DND-41 (cell line): ENCODE data around the gene VPS33A.
"Not testable (repeated sequence)": the region's sequence is repeated elsewhere in the genome, so short reads cannot be mapped to it uniquely, and the experiment has no call there.

Experiments
- ATAC-seq: fragments of 200-7000 bp; cut with Tn5 transposase; 3 replicates; pipeline ENCODE4 v1.9.1; 2021; ENCODE audit warnings: low read depth; ENCODE audit not compliant: insufficient read depth
- DNase-seq: peaks from one replicate; pipeline ENCODE4 v3.0.0-alpha.2; 2020
- H2AFZ ChIP-seq: 2 replicates; pipeline ENCODE4 v1.6.0; 2012; ENCODE audit warnings: low read depth, low read length
- H3K27ac ChIP-seq: 2 replicates; pipeline ENCODE4 v1.5.1; 2012; ENCODE audit warnings: low read length, inconsistent platforms
- H3K27me3 ChIP-seq: fragments of 200-600 bp; sonication (generic); 2 replicates; pipeline ENCODE4 v1.6.0; 2012; ENCODE audit warnings: low read length, mild to moderate bottlenecking, inconsistent platforms; ENCODE audit not compliant: insufficient read depth, poor library complexity
- H3K36me3 ChIP-seq: 2 replicates; pipeline ENCODE4 v1.5.1; 2012; ENCODE audit warnings: low read length, inconsistent platforms; ENCODE audit not compliant: insufficient read depth
- H3K4me1 ChIP-seq: 2 replicates; pipeline ENCODE4 v1.5.1; 2012; ENCODE audit warnings: mild to moderate bottlenecking, low read length; ENCODE audit not compliant: insufficient read depth
- H3K4me2 ChIP-seq: 2 replicates; pipeline ENCODE4 v1.6.0; 2012; ENCODE audit warnings: mild to moderate bottlenecking, moderate library complexity, low read length, inconsistent platforms; ENCODE audit not compliant: insufficient read depth
- H3K4me3 ChIP-seq, 2 experiments: fragments of 200-600 bp in 1 of 2; shearing (Covaris generic) in 1 of 2; 2 replicates each; pipeline ENCODE4 v1.5.1; 2012 to 2016; ENCODE audit warnings: inconsistent platforms in 2 of 2, low read length in 2 of 2, mild to moderate bottlenecking in 2 of 2, low read depth in 1 of 2, moderate library complexity in 1 of 2
- H3K79me2 ChIP-seq: 2 replicates; pipeline ENCODE4 v1.6.0; 2012; ENCODE audit warnings: low read length, inconsistent platforms; ENCODE audit not compliant: insufficient read depth
- H3K9ac ChIP-seq: 2 replicates; pipeline ENCODE4 v1.6.0; 2012; ENCODE audit warnings: low read depth, mild to moderate bottlenecking, inconsistent platforms, low read length, moderate library complexity
- H3K9me3 ChIP-seq: 2 replicates; pipeline ENCODE4 v1.5.1; 2012; ENCODE audit warnings: low read length, moderate library complexity, mild to moderate bottlenecking, inconsistent platforms; ENCODE audit not compliant: insufficient read depth, severe bottlenecking
- H4K20me1 ChIP-seq: 2 replicates; pipeline ENCODE4 v1.6.0; 2012; ENCODE audit warnings: low read length; ENCODE audit not compliant: insufficient read depth
- EZH2 ChIP-seq: IDR thresholded peaks from 3 replicates; pipeline ENCODE4 v1.6.1; 2012; ENCODE audit warnings: borderline replicate concordance, low read depth, mild to moderate bottlenecking, moderate library complexity, low read length, inconsistent platforms; ENCODE audit not compliant: severe bottlenecking
- TF ChIP-seq, protein P1 (sequence below): IDR thresholded peaks from 2 replicates; pipeline ENCODE4 v1.5.1; 2012; ENCODE audit warnings: borderline replicate concordance, low read length, moderate library complexity, mild to moderate bottlenecking; ENCODE audit not compliant: poor library complexity, severe bottlenecking; ENCODE audit errors: extremely low read depth

The VPS33A gene

GRCh38 chr12:122205053-122205925, 61.0 kb downstream of the VPS33A start:
- no peaks in the 10 kb centered on the region for H3K79me2 ChIP-seq
- H4K20me1 ChIP-seq, result peaks cover 8% of the 10 kb centered on the region; the same call in 1 of the 2 replicates
- no peak overlapping the region for H3K4me3 ChIP-seq
- ATAC-seq, result peak; percentile 34; the same call in 1 of the 3 replicates
- no peak overlapping the region for H3K27ac ChIP-seq
- H3K27me3 ChIP-seq, result no peaks in the 10 kb centered on the region
- no peak overlapping the region for H2AFZ ChIP-seq
- TF ChIP-seq, protein P1, sequence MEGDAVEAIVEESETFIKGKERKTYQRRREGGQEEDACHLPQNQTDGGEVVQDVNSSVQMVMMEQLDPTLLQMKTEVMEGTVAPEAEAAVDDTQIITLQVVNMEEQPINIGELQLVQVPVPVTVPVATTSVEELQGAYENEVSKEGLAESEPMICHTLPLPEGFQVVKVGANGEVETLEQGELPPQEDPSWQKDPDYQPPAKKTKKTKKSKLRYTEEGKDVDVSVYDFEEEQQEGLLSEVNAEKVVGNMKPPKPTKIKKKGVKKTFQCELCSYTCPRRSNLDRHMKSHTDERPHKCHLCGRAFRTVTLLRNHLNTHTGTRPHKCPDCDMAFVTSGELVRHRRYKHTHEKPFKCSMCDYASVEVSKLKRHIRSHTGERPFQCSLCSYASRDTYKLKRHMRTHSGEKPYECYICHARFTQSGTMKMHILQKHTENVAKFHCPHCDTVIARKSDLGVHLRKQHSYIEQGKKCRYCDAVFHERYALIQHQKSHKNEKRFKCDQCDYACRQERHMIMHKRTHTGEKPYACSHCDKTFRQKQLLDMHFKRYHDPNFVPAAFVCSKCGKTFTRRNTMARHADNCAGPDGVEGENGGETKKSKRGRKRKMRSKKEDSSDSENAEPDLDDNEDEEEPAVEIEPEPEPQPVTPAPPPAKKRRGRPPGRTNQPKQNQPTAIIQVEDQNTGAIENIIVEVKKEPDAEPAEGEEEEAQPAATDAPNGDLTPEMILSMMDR, result no peak
- TF ChIP-seq EZH2, result no peak
- H3K36me3 ChIP-seq, result peaks cover 31% of the 10 kb centered on the region
- no peak overlapping the region for H3K9ac ChIP-seq
- no peak overlapping the region for H3K4me2 ChIP-seq
- no peak for DNase-seq
- H3K4me1 ChIP-seq, result no peaks in the 10 kb centered on the region
- no peaks in the 10 kb centered on the region for H3K9me3 ChIP-seq

GRCh38 chr12:122204167-122205052, 61.9 kb downstream of the VPS33A start:
- ATAC-seq (no peak), DNase-seq (no peak)
- Histone ChIP-seq H2AFZ (no peak overlapping the region), H3K27me3 (no peaks in the 10 kb centered on the region), H3K36me3 (peaks cover 22% of the 10 kb centered on the region), H3K79me2 (no peaks in the 10 kb centered on the region), H3K27ac (no peak overlapping the region), H3K9ac (no peak overlapping the region), H3K9me3 (no peaks in the 10 kb centered on the region), H3K4me3 (no peak overlapping the region), H3K4me1 (no peaks in the 10 kb centered on the region), H4K20me1 (peaks cover 8% of the 10 kb centered on the region; the same call in 1 of the 2 replicates), H3K4me2 (no peak overlapping the region)
- TF ChIP-seq, protein P1, result no peak
- no peak for TF ChIP-seq EZH2

DNA sequence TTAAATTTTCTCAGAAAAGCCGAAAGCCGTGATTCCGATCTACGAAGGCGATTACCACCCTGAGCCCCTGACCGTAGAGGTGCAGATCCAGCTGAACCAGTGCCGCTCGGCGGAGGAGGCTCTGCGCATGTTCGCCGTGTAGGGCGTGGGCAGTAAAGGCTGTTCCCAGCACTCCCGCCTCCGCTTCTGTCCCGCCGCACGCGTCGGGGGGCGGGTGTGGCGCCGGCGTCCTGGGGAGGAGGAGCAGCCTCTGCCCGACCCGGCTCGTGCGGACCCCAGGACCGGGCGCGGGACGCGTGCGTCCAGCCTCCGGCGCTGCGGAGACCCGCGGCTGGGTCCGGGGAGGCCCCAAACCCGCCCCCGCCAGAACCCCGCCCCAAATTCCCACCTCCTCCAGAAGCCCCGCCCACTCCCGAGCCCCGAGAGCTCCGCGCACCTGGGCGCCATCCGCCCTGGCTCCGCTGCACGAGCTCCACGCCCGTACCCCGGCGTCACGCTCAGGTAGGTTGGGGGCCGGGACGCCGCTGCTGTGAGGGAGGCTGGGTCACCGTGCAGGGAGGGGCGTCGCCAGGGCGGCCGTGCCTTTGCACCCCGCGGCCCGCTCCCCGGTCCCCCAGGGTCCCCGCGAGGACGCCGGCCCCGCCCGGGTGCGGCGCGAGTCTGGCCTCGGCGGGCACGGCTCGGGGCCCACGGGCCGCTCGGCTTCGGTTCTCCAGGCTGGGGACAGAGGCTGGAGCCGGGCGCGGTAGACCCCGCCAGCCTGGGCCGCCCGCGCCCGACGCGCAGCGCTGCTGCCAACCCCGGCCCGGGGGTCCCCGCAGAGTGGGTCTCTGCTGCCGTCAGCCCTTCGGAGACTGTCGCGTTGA, 62.8 kb downstream of the VPS33A start, which contains the start of gene B3GNT4:
Gene B3GNT4 (plus strand): TSS at position 409 of the 866 bp plus-strand sequence. CDS start 910 bp downstream, outside the sequence.
- H3K4me3 ChIP-seq, result no peak within 1 kb of the TSS
- H3K4me2 ChIP-seq, result no peak within 1 kb of the TSS
- peaks cover 8% of the 10 kb centered on the region; the same call in 1 of the 2 replicates for H4K20me1 ChIP-seq
- H3K27ac ChIP-seq, result no peak within 1 kb of the TSS
- ATAC-seq, result no peak
- DNase-seq, result no peak
- TF ChIP-seq, protein P1, result no peak
- no peak for TF ChIP-seq EZH2
- H3K36me3 ChIP-seq, result peaks cover 19% of the 10 kb centered on the region
- no peak within 1 kb of the TSS for H2AFZ ChIP-seq
- no peaks in the 10 kb centered on the region for H3K9me3 ChIP-seq
- H3K27me3 ChIP-seq, result no peaks in the 10 kb centered on the region
- H3K9ac ChIP-seq, result no peak within 1 kb of the TSS
- no peaks in the 10 kb centered on the region for H3K4me1 ChIP-seq
- no peaks in the 10 kb centered on the region for H3K79me2 ChIP-seq

DNA sequence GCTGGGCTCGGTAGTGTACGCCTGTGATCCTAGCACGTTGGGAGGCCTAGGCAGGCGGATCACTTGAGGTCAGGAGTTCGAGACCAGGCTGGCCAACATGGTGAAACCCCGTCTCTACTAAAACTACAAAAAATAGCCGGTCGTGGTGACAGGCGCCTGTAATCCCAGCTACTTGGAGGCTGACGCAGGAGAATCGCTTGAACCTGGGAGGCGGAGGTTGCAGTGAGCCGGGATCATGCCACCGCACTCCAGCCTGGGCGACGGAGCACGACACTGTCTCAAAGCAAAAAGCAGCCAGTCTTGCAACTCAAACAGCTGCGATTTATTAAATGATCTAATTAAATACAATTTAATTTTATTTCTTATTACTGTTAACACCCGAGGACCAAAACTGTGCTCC, 63.5 kb downstream of the VPS33A start:
- not testable (repeated sequence) for H3K27ac ChIP-seq, H3K4me1 ChIP-seq, H3K9ac ChIP-seq, H2AFZ ChIP-seq, H3K9me3 ChIP-seq, H3K79me2 ChIP-seq, H3K27me3 ChIP-seq, H4K20me1 ChIP-seq, DNase-seq, H3K4me2 ChIP-seq, ATAC-seq, H3K4me3 ChIP-seq
- peaks cover 12% of the 10 kb centered on the region for H3K36me3 ChIP-seq
